GM12878 (cell line): ENCODE data around the gene JMJD6. TPM values are rescaled to one million over a fixed set of nuclear protein-coding genes. Genes with fewer than 3 reads are reported as not detected.
A peak's percentile ranks its signal among the peaks of the same experiment; 100 is the strongest.

Experiments
- BMI1 ChIP-seq: fragments of 450-650 bp; IDR thresholded peaks from 2 replicates; pipeline ENCODE4 v1.6.1; 2016; ENCODE audit warnings: mild to moderate bottlenecking, moderate library complexity, borderline replicate concordance
- JUND ChIP-seq: IDR thresholded peaks from 2 replicates; pipeline ENCODE4 v1.6.1; 2012; ENCODE audit warnings: low read depth, mild to moderate bottlenecking, low read length, improper control_type of control experiment, moderate library complexity
- KDM1A ChIP-seq: fragments of 200-600 bp; sonication (generic); IDR thresholded peaks from 2 replicates; pipeline ENCODE4 v1.6.1; 2016; ENCODE audit warnings: borderline replicate concordance
- MYB ChIP-seq: fragments of 150-350 bp; IDR thresholded peaks from 2 replicates; pipeline ENCODE4 v1.6.1; 2014; ENCODE audit warnings: mild to moderate bottlenecking, low read depth, low read length, borderline replicate concordance
- MYC ChIP-seq: IDR thresholded peaks from 2 replicates; pipeline ENCODE4 v1.6.1; 2011; ENCODE audit warnings: mild to moderate bottlenecking, low read length, moderate library complexity, inconsistent platforms; ENCODE audit not compliant: insufficient read depth, insufficient replicate concordance, insufficient read length, severe bottlenecking
- NR2F1 ChIP-seq: fragments of 450-650 bp; conservative IDR thresholded peaks from 2 replicates; pipeline ENCODE4 v1.6.1; 2017; ENCODE audit warnings: mild to moderate bottlenecking
- RB1 ChIP-seq: fragments of 450-650 bp; formaldehyde crosslinking; IDR thresholded peaks from 2 replicates; pipeline ENCODE4 v1.6.1; 2017; ENCODE audit warnings: mild to moderate bottlenecking, borderline replicate concordance
- RUNX3 ChIP-seq: IDR thresholded peaks from 2 replicates; pipeline ENCODE4 v1.6.1; 2012; ENCODE audit warnings: low read length, inconsistent platforms
- YBX1 ChIP-seq: fragments of 450-650 bp; IDR thresholded peaks from 2 replicates; pipeline ENCODE4 v1.6.1; 2016; ENCODE audit warnings: antibody characterized with exemption
- polyA plus RNA-seq, 11 experiments: library from polyadenylated mRNA; depleted of rRNA in 4 of 11; unstranded in 6 of 11; stranded (reverse) in 5 of 11; fragments of >200 nt; fragmentation: Nextera tagmentation in 4 of 11; fragmentation: Illumina TruSeq in 1 of 11; extraction: Ambion mirVana in 4 of 11; extraction: Trizol in 1 of 11; gene quantifications; 1 replicate in 1 of 11; 2 replicates in 10 of 11; pipeline versions ENCODE4 v1.2.1 to v1.2.3, GENCODE V29; 2011 to 2016; ENCODE audit warnings: inconsistent platforms in 2 of 11, missing spikeins in 2 of 11, low read depth in 1 of 11
- total RNA-seq, 4 experiments: library from RNA; depleted of rRNA in 3 of 4; stranded (reverse); fragments of >200 nt in 3 of 4; fragmentation: Illumina TruSeq in 1 of 4; extraction: Trizol in 1 of 4; gene quantifications; 2 replicates each; pipeline versions ENCODE4 v1.2.1 to v1.2.3, GENCODE V29; 2013 to 2021
- TF ChIP-seq, protein P1 (sequence below): fragments of 450-650 bp; formaldehyde crosslinking; IDR thresholded peaks from 2 replicates; pipeline ENCODE4 v1.5.0; 2022; ENCODE audit warnings: mild to moderate bottlenecking, missing genetic modification characterization
- TF ChIP-seq, protein P2 (sequence below): IDR thresholded peaks from 2 replicates; pipeline ENCODE4 v1.6.1; 2012; ENCODE audit warnings: low read depth, low read length, improper control_type of control experiment
- TF ChIP-seq, protein P3 (sequence below): fragments of 450-650 bp; IDR thresholded peaks from 2 replicates; pipeline ENCODE4 v1.6.1; 2016; ENCODE audit warnings: mild to moderate bottlenecking, moderate library complexity, borderline replicate concordance
- TF ChIP-seq, protein P4 (sequence below): fragments of 450-650 bp; IDR thresholded peaks from 2 replicates; pipeline ENCODE4 v1.6.1; 2017; ENCODE audit warnings: low read depth, mild to moderate bottlenecking, moderate library complexity
- TF ChIP-seq, protein P5 (sequence below): IDR thresholded peaks from 2 replicates; pipeline ENCODE4 v1.6.1; 2011; ENCODE audit warnings: mild to moderate bottlenecking, low read depth, low read length, moderate library complexity; ENCODE audit not compliant: insufficient replicate concordance
- TF ChIP-seq, protein P6 (sequence below): fragments of 450-650 bp; conservative IDR thresholded peaks from 2 replicates; pipeline ENCODE4 v1.6.1; 2017; ENCODE audit warnings: mild to moderate bottlenecking, moderate library complexity

The JMJD6 gene
- total and polyA plus RNA-seq, 10 of the 15 experiments (the other 5 are each of a cell fraction or from before 2014, with no cell fraction given) = 1.2 to 36.0 (median 22.2) TPM

DNA sequence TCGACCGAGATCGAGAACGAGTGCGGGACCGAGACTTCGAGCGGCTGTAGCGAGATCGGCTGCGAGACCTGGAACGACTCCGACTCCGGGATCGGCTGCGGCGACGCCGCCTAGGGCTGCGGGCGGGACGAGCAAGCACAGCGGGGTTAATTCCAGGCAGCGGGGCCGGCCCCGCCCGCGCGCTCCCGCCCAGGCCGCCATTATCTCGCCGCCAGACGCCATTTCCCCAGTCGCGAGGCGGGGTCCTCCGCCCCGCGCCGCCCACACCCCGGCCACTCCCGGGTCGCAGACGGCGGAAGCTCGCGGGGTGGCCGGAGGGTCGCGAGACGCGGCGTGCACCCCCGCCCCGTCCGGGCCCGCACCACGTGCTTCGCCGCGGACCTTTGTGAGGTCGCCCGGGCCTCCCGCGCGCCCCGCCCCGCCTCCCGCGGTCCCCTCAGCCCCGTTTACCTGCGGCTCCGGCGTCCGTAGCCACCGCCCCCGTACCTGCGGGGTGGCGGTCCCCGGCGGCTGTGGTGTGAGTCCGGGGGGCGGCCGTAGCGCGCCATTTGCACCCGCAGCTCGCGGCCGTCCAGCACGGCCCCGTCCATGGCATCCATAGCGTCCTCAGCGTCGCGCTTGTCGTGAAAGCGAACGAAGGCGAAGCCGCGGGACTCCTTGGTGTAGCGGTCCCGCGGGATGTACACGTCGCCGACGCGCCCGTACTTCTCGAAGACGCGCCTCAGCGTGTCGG lies 10.1 kb upstream of the JMJD6 start (continued):
- TF ChIP-seq KDM1A (no peak), MYC (peak; percentile 30), NR2F1 (peak; percentile 26), BMI1 (no peak), RB1 (no peak), YBX1 (no peak), JUND (no peak), RUNX3 (no peak), MYB (no peak)
- TF ChIP-seq, protein P1, sequence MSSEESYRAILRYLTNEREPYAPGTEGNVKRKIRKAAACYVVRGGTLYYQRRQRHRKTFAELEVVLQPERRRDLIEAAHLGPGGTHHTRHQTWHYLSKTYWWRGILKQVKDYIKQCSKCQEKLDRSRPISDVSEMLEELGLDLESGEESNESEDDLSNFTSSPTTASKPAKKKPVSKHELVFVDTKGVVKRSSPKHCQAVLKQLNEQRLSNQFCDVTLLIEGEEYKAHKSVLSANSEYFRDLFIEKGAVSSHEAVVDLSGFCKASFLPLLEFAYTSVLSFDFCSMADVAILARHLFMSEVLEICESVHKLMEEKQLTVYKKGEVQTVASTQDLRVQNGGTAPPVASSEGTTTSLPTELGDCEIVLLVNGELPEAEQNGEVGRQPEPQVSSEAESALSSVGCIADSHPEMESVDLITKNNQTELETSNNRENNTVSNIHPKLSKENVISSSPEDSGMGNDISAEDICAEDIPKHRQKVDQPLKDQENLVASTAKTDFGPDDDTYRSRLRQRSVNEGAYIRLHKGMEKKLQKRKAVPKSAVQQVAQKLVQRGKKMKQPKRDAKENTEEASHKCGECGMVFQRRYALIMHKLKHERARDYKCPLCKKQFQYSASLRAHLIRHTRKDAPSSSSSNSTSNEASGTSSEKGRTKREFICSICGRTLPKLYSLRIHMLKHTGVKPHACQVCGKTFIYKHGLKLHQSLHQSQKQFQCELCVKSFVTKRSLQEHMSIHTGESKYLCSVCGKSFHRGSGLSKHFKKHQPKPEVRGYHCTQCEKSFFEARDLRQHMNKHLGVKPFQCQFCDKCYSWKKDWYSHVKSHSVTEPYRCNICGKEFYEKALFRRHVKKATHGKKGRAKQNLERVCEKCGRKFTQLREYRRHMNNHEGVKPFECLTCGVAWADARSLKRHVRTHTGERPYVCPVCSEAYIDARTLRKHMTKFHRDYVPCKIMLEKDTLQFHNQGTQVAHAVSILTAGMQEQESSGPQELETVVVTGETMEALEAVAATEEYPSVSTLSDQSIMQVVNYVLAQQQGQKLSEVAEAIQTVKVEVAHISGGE (CRISPR knock-in tag) = no peak
- TF ChIP-seq, protein P2, sequence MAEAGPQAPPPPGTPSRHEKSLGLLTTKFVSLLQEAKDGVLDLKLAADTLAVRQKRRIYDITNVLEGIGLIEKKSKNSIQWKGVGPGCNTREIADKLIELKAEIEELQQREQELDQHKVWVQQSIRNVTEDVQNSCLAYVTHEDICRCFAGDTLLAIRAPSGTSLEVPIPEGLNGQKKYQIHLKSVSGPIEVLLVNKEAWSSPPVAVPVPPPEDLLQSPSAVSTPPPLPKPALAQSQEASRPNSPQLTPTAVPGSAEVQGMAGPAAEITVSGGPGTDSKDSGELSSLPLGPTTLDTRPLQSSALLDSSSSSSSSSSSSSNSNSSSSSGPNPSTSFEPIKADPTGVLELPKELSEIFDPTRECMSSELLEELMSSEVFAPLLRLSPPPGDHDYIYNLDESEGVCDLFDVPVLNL = no peak
- TF ChIP-seq, protein P3, sequence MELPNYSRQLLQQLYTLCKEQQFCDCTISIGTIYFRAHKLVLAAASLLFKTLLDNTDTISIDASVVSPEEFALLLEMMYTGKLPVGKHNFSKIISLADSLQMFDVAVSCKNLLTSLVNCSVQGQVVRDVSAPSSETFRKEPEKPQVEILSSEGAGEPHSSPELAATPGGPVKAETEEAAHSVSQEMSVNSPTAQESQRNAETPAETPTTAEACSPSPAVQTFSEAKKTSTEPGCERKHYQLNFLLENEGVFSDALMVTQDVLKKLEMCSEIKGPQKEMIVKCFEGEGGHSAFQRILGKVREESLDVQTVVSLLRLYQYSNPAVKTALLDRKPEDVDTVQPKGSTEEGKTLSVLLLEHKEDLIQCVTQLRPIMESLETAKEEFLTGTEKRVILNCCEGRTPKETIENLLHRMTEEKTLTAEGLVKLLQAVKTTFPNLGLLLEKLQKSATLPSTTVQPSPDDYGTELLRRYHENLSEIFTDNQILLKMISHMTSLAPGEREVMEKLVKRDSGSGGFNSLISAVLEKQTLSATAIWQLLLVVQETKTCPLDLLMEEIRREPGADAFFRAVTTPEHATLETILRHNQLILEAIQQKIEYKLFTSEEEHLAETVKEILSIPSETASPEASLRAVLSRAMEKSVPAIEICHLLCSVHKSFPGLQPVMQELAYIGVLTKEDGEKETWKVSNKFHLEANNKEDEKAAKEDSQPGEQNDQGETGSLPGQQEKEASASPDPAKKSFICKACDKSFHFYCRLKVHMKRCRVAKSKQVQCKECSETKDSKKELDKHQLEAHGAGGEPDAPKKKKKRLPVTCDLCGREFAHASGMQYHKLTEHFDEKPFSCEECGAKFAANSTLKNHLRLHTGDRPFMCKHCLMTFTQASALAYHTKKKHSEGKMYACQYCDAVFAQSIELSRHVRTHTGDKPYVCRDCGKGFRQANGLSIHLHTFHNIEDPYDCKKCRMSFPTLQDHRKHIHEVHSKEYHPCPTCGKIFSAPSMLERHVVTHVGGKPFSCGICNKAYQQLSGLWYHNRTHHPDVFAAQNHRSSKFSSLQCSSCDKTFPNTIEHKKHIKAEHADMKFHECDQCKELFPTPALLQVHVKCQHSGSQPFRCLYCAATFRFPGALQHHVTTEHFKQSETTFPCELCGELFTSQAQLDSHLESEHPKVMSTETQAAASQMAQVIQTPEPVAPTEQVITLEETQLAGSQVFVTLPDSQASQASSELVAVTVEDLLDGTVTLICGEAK = no peak
- TF ChIP-seq, protein P4, sequence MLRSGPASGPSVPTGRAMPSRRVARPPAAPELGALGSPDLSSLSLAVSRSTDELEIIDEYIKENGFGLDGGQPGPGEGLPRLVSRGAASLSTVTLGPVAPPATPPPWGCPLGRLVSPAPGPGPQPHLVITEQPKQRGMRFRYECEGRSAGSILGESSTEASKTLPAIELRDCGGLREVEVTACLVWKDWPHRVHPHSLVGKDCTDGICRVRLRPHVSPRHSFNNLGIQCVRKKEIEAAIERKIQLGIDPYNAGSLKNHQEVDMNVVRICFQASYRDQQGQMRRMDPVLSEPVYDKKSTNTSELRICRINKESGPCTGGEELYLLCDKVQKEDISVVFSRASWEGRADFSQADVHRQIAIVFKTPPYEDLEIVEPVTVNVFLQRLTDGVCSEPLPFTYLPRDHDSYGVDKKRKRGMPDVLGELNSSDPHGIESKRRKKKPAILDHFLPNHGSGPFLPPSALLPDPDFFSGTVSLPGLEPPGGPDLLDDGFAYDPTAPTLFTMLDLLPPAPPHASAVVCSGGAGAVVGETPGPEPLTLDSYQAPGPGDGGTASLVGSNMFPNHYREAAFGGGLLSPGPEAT = no peak
- TF ChIP-seq, protein P5, sequence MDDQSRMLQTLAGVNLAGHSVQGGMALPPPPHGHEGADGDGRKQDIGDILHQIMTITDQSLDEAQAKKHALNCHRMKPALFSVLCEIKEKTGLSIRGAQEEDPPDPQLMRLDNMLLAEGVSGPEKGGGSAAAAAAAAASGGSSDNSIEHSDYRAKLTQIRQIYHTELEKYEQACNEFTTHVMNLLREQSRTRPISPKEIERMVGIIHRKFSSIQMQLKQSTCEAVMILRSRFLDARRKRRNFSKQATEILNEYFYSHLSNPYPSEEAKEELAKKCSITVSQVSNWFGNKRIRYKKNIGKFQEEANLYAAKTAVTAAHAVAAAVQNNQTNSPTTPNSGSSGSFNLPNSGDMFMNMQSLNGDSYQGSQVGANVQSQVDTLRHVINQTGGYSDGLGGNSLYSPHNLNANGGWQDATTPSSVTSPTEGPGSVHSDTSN = no peak
- TF ChIP-seq, protein P6, sequence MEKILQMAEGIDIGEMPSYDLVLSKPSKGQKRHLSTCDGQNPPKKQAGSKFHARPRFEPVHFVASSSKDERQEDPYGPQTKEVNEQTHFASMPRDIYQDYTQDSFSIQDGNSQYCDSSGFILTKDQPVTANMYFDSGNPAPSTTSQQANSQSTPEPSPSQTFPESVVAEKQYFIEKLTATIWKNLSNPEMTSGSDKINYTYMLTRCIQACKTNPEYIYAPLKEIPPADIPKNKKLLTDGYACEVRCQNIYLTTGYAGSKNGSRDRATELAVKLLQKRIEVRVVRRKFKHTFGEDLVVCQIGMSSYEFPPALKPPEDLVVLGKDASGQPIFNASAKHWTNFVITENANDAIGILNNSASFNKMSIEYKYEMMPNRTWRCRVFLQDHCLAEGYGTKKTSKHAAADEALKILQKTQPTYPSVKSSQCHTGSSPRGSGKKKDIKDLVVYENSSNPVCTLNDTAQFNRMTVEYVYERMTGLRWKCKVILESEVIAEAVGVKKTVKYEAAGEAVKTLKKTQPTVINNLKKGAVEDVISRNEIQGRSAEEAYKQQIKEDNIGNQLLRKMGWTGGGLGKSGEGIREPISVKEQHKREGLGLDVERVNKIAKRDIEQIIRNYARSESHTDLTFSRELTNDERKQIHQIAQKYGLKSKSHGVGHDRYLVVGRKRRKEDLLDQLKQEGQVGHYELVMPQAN = no peak; the same call in 1 of the 2 replicates
